ENCODE data around the gene SH3PXD2B.

GRCh38 chr5:172336676-172337285, 117.5 kb downstream of the SH3PXD2B start:
- TF ChIP-seq ZNF423 (CRISPR knock-in tag; IDR thresholded peaks at IDR 0.05) (no peak), E2F1 (CRISPR knock-in tag; IDR thresholded peaks at IDR 0.05) (no peak), ATF6 (CRISPR knock-in tag; IDR thresholded peaks at IDR 0.05) (no peak), CTCF (IDR thresholded peaks at IDR 0.05) (no peak), E2F4 (CRISPR knock-in tag; IDR thresholded peaks at IDR 0.05; ENCODE audit: borderline replicate concordance, low read depth) (no peak), FOXJ3 (CRISPR knock-in tag; IDR thresholded peaks at IDR 0.05; ENCODE audit: borderline replicate concordance) (no peak), ZNF232 (CRISPR knock-in tag; IDR thresholded peaks at IDR 0.05) (no peak), NR3C1 (CRISPR knock-in tag; conservative IDR thresholded peaks at IDR 0.05; ENCODE audit: low read depth) (no peak), USF2 (CRISPR knock-in tag; IDR thresholded peaks at IDR 0.05) (no peak), FOXP1 (CRISPR knock-in tag; IDR thresholded peaks at IDR 0.05; ENCODE audit: borderline replicate concordance) (no peak)
